Fibroblast of the conjunctiva (primary cell): ENCODE data around the gene ARMC6.

Experiments
- DNase-seq: peaks from one replicate; pipeline ENCODE4 v3.0.0-alpha.2; 2010; ENCODE audit warnings: low read depth

The ARMC6 gene

GRCh38 chr19:19055701-19056100 lies 22.3 kb downstream of the ARMC6 start:
- DNase-seq = no peak

GRCh38 chr19:19056636-19057275 lies 23.4 kb downstream of the ARMC6 start:
- no peak for DNase-seq

- DNase-seq = no peak
Observed at GRCh38 chr19:19057317-19057716, 23.9 kb downstream of the ARMC6 start.

GRCh38 chr19:19057720-19058119 lies 24.3 kb downstream of the ARMC6 start:
- DNase-seq = no peak

GRCh38 chr19:19059018-19059836 lies 25.8 kb downstream of the ARMC6 start:
- no peak for DNase-seq

GRCh38 chr19:19059837-19060611 lies 26.6 kb downstream of the ARMC6 start:
- no peak for DNase-seq

GRCh38 chr19:19061506-19061905 lies 28.1 kb downstream of the ARMC6 start:
- DNase-seq = no peak

- DNase-seq = no peak
Observed at GRCh38 chr19:19062454-19063182, 29.2 kb downstream of the ARMC6 start.

- DNase-seq = peak; percentile 100
Observed at GRCh38 chr19:19063183-19064097, 30.0 kb downstream of the ARMC6 start, which contains the start of gene SLC25A42. SLC25A42 (plus strand) TSS chr19:19063994; CDS start chr19:19096125, 32,131 bp downstream.

- no peak for DNase-seq
Observed at GRCh38 chr19:19064098-19064722, 30.8 kb downstream of the ARMC6 start.

GRCh38 chr19:19064811-19065745 lies 31.7 kb downstream of the ARMC6 start:
- no peak for DNase-seq

GRCh38 chr19:19067276-19068072 lies 34.1 kb downstream of the ARMC6 start:
- DNase-seq = peak; percentile 32

- DNase-seq = no peak
Observed at GRCh38 chr19:19068659-19069654, 35.6 kb downstream of the ARMC6 start.

GRCh38 chr19:19071897-19072296 lies 38.5 kb downstream of the ARMC6 start:
- DNase-seq = no peak

GRCh38 chr19:19074196-19074882 lies 40.9 kb downstream of the ARMC6 start:
- no peak for DNase-seq

GRCh38 chr19:19075126-19075525 lies 41.7 kb downstream of the ARMC6 start:
- no peak for DNase-seq

- no peak for DNase-seq
Observed at GRCh38 chr19:19076476-19076875, 43.1 kb downstream of the ARMC6 start.
